HTR-8/SVneo (cell line): ENCODE data around the gene CTSK.
"Not testable (repeated sequence)": the region's sequence is repeated elsewhere in the genome, so short reads cannot be mapped to it uniquely, and the experiment has no call there.

Experiments
- DNase-seq: peaks from one replicate; pipeline ENCODE4 v3.0.0; 2011; ENCODE audit warnings: low spot score, mixed read lengths; ENCODE audit not compliant: insufficient read length
- FAIRE-seq: peaks from 2 replicates; lab custom pipeline; 2011; peaks lifted over from hg19 to GRCh38; lab: Jason Lieb, UNC

Gene CTSK

DNA sequence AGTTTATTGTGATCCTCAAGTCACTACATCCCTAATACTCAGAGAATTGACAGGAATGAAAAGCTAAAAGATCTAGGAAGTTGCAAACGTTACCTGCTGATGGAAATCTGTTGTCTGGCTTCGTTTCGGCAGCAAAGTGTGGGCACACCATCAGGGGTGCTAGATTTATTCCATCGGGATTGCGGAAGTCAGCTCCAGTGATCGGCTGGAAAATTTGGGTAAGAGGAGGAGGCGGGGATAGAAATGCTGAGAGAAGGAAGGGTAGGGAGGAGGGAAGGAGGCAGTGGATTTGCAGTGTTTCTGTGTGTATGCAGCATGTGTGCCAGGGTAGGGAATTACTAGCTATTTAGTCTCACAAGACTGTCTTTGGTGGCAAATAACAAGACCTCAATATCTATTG, at the start of gene CTSK:
TSS of gene CTSK (minus strand) at position 140 of the 400 bp plus-strand sequence. CDS start 1,455 bp downstream, outside the sequence.
- no peak for FAIRE-seq
- DNase-seq, result no peak

- DNase-seq, FAIRE-seq: not testable (repeated sequence)
These were observed 44.7 kb upstream of the CTSK start for GRCh38 chr1:150852734-150853133.

DNA sequence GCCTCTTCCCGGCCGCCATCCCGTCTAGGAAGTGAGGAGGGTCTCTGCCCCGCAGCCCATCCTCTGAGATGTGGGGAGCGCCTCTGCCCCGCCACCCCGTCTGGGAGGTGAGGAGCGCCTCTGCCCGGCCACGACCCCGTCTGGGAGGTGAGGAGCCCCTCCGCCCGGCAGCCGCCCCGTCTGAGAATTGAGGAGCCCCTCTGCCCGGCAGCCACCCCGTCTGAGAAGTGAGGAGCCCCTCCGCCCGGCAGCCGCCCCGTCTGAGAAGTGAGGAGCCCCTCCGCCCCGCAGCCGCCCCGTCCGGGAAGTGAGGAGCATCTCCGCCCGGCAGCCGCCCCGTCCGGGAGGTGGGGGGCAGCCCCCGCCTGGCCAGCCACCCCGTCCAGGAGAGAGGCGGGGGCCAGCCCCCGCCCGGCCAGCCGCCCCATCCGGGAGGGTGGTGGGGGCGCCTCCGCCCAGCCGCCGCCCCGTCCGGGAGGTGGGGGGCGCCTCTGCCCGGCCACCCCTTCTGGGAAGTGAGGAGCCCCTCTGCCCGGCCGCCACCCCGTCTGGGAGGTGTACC, 42.8 kb upstream of the CTSK start:
- FAIRE-seq, DNase-seq: not testable (repeated sequence)

GRCh38 chr1:150846473-150847146, 38.5 kb upstream of the CTSK start:
- FAIRE-seq, result no peak

GRCh38 chr1:150843474-150843873, 35.4 kb upstream of the CTSK start:
- no peak for FAIRE-seq
- no peak for DNase-seq

More at GRCh38 chr1:150846473-150847146, 38.5 kb upstream of the CTSK start:
- DNase-seq, result no peak

DNA sequence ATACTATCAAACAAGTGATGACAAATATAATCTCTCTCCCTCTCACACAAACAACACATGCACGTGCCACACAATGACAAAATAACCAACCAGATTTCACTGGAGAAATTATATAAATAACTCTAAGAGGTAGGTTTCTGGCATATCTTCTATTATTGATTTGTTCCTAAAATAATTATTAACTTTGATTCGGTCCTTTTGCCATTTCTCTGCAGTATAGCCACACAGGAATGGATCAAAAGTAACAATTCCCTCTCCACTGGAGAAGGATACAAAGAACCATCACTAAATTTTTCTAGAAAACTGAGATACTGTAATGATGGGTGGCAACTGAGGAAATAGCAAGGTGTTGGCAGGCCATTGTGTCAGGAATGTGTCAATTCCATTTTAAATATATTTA, 34.9 kb upstream of the CTSK start:
- FAIRE-seq (no peak), DNase-seq (no peak)

GRCh38 chr1:150842343-150842742, 34.3 kb upstream of the CTSK start:
- FAIRE-seq (no peak), DNase-seq (no peak)

DNA sequence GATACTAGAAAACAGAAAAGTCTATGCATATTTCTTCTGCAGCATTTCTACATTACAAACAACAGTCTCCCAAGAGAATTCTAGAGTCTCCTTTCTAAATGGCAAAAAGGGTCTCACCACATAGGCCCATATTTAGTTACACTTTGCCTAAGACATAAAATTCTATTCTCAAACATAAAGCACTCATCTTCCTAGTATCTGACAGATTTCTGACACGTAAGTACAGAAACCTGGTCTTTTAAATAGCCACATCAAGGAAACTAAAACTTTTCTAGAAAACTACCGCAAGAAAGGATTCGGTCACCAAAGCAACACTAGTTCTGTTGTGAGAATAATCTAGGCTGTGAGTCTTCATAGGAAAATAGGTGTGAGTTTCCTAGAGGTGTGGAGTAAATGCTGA, 33.6 kb upstream of the CTSK start:
- FAIRE-seq (no peak), DNase-seq (no peak)

DNA sequence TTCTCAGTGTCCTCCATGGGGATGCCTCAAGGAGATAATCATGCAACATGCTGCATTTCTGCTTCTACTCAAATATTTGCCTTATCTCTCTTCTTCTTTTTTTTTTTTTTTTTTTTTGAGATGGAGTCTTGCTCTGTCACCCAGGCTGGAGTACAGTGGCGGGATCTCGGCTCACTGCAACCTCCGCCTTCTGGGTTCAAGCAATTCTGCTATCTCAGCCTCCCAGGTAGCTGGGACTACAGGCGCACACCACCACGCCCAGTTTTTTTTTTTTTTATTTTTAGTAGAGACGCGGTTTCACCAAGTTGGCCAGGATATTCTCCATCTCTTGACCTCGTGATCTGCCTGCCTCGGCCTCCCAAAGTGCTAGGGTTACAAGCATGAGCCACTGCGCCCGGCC, 32.8 kb upstream of the CTSK start:
- FAIRE-seq, DNase-seq: not testable (repeated sequence)

- FAIRE-seq, result no peak
- no peak for DNase-seq
These were observed 28.2 kb upstream of the CTSK start for GRCh38 chr1:150836129-150836773.

DNA sequence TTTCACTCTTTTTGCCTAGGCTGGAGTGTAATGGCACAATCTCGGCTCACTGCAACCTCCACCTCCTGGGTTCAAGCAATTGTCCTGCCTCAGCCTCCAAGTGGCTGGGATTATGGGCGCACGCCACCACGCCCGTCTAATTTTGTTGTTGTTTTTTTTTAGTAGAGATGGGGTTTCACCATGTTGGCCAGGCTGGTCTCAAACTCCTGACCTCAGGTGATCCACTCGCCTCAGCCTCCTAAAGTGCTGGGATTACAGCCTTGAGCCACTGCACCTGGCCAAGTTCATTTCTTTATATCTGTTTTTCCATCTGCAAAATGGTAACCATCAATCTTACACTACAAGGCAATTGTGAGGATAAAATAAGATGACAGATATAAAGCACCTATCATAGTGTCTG, 25.9 kb upstream of the CTSK start:
- FAIRE-seq, result not testable (repeated sequence)

DNA sequence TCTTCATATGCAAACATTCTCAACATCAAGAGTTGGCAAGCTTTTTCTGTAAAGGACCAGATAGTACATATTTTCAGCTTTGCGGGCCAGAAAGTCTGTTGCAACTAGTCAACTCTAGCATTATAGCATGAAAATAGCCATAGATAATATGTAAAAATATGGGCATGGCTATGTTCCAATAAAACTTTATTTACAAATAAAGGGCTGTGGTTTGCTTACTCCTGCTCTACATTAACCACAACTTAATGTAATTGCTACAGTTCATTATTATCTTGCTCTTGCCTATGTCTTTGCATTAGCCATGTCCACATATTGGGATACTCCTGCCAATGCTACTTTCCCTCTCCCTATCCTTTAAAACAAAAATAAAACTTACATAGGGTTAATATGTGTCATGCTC, 24.5 kb upstream of the CTSK start:
- no peak for FAIRE-seq
- no peak for DNase-seq

More for the DNA sequence above, 25.9 kb upstream of the CTSK start:
- not testable (repeated sequence) for DNase-seq

DNA sequence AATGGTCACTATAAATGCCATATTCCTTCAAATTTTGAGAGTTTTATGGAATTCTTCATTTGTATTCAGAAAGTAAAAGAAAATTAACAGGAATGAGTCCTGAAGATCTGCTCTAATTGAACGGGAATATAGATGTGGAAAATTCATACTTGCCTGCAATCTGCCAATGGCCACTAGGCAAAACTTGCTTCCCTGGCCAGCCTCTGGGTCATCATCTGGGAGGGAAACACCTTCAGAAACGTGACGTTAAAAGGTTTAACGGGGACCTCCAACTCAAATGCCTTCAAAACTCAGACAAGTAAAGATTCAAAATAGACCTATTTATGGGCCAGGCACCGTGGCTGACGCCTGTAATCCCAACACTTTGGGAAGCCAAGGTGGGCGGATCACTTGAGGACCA, 21.7 kb upstream of the CTSK start:
- no peak for FAIRE-seq
- DNase-seq, result no peak

- FAIRE-seq, result no peak
- DNase-seq, result no peak
These were observed 18.2 kb upstream of the CTSK start for GRCh38 chr1:150826299-150826698.

GRCh38 chr1:150820730-150821512, 12.9 kb upstream of the CTSK start:
- no peak for DNase-seq
- FAIRE-seq, result no peak

DNA sequence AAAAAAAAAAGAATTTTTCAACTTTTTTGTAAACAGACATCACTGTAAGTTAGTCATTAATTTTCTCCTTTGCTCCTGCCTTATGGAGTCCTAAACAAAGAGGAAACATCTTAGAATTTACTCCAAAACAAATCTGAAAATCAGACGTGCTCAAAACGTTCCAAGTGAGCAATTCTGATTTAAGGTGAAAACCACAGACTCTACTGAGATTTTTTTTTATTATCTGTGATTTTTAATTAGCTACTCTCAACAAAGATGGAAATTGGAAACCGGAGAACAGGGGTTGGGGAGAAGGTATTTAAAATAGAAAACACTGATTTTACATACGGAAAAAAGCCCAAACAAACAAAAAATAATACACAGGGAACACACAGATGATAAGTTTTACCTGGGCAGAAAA, 7.8 kb upstream of the CTSK start:
- DNase-seq, result no peak
- FAIRE-seq, result no peak

- no peak for FAIRE-seq
- DNase-seq, result peak; percentile 57
These were observed 5.1 kb upstream of the CTSK start for GRCh38 chr1:150813028-150813707.

GRCh38 chr1:150810958-150811659, 3.0 kb upstream of the CTSK start:
- DNase-seq (no peak), FAIRE-seq (no peak)

DNA sequence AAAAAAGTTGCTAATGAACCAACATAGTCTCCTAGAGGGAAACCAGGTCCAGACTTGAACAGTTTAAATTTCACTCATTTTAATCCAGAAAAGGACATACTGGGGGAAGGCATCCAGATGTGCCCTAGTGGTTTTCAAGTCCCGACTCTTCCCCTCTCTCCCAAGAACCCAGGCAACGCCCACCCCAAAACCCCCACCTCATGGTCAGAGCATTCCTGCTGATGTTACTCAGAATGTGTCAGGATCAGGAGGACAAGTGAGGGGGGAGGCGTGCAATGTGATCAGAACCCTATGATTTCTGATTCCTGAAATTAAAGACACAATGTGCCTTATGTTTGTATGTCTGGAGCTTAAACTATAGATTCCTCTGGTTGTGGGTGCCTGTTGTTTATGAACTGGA, 1.6 kb upstream of the CTSK start:
- FAIRE-seq, result no peak
- no peak for DNase-seq

DNA sequence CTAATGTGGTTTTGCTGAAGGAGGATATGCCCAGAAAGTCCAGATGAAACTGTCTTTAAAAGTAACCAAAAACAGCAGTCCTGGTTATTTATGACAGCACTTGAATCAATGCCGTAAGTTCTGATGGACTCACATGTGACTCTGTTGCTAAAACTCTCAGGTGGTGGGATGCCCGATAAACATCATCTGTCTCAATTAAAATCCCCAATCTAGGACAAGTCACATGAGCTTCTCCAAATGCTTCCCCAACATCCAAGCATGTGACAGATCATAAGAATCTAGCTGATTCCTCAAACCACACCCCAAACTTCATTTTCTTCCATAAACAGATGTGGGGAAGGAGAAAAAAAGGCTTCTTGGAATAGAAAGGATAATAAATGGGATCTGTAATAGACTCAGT, 786 bp upstream of the CTSK start:
- no peak for FAIRE-seq

More for the DNA sequence above, 786 bp upstream of the CTSK start:
- no peak for DNase-seq
